Panc1 (cell line): ENCODE measurements around the gene WDR90. TPM values are rescaled to one million over a fixed set of nuclear protein-coding genes. Genes with fewer than 3 reads are reported as not detected.

Source experiments
- ATAC-seq: fragments of 200-7000 bp; cut with Tn5 transposase; 2 replicates; pipeline ENCODE4 v1.9.1; 2020; ENCODE audit warnings: mild to moderate bottlenecking, moderate library complexity
- BruUV-seq: library from RNA; stranded (reverse); fragments of 400-500 nt; replicated peaks from 2 replicates; lab custom pipeline; 2021; lab: Mats Ljungman, UMichigan
- CTCF ChIA-PET: fragments of 300-600 bp; sonication (Branson Sonifier 250); formaldehyde crosslinking; loops from one replicate; lab custom pipeline; 2022; ENCODE audit warnings: antibody characterized with exemption; lab: Charles Lee
- POLR2A ChIA-PET: fragments of 300-600 bp; sonication (Branson Sonifier 250); formaldehyde crosslinking; loops from one replicate; lab custom pipeline; 2022; ENCODE audit warnings: antibody characterized with exemption; lab: Charles Lee
- DNase-seq: peaks from one replicate; pipeline ENCODE4 v3.0.0-alpha.2; 2010; ENCODE audit warnings: low read depth, low spot score
- H3K27ac ChIP-seq: 2 replicates; pipeline ENCODE4 v1.5.1; 2011; ENCODE audit warnings: mild to moderate bottlenecking, low read length, inconsistent platforms
- H3K27me3 ChIP-seq: fragments of 200-500 bp; sonication (Bioruptor generic); 2 replicates; pipeline ENCODE4 v1.6.0; 2014; ENCODE audit warnings: low read length, inconsistent platforms; ENCODE audit not compliant: control insufficient read depth, insufficient read depth
- H3K36me3 ChIP-seq: fragments of 200-500 bp; sonication (Bioruptor generic); 2 replicates; pipeline ENCODE4 v1.5.1; 2014; ENCODE audit warnings: inconsistent platforms, mild to moderate bottlenecking, low read length, moderate library complexity; ENCODE audit not compliant: control insufficient read depth, insufficient read depth
- H3K4me1 ChIP-seq: 2 replicates; pipeline ENCODE4 v1.5.1; 2011; ENCODE audit warnings: inconsistent platforms, mild to moderate bottlenecking, low read length, moderate library complexity; ENCODE audit not compliant: control insufficient read depth, insufficient read depth
- H3K4me3 ChIP-seq, 2 experiments: 2 replicates each; pipeline ENCODE4 v1.5.1; 2011 to 2012; ENCODE audit warnings: low read depth in 2 of 2, low read length in 2 of 2, mild to moderate bottlenecking in 2 of 2, inconsistent platforms in 1 of 2, moderate library complexity in 1 of 2
- H3K9me3 ChIP-seq: fragments of 200-500 bp; sonication (Bioruptor generic); 2 replicates; pipeline ENCODE4 v1.5.1; 2014; ENCODE audit warnings: low read depth, mild to moderate bottlenecking, inconsistent platforms, low read length, moderate library complexity; ENCODE audit not compliant: control insufficient read depth, insufficient read depth
- POLR2AphosphoS5 ChIP-seq: IDR thresholded peaks from 2 replicates; pipeline ENCODE4 v1.6.1; 2012; ENCODE audit warnings: mild to moderate bottlenecking, low read depth, low read length, moderate library complexity
- SIN3A ChIP-seq: IDR thresholded peaks from 2 replicates; pipeline ENCODE4 v1.6.1; 2012; ENCODE audit warnings: low read depth, mild to moderate bottlenecking, low read length, moderate library complexity, borderline replicate concordance; ENCODE audit not compliant: insufficient read depth
- TCF7L2 ChIP-seq: IDR thresholded peaks from 2 replicates; pipeline ENCODE4 v1.6.1; 2011; ENCODE audit warnings: mild to moderate bottlenecking, low read depth, low read length, inconsistent platforms
- in situ Hi-C: cut with HindIII; loops from 2 replicates; pipeline ENCODE4 v1.10.0; 2016; ENCODE audit warnings: low sequenced_read_pairs, low pct_unique_long_range_greater_than_20kb
- intact Hi-C: fragments of 100-400 bp; cut with micrococcal nuclease; formaldehyde crosslinking; loops from one replicate; pipeline ENCODE4 v1.10.0; 2022; ENCODE audit not compliant: unreplicated experiment
- total RNA-seq: library from RNA; stranded (reverse); gene quantifications from one replicate; pipeline ENCODE4 v1.2.1, GENCODE V29; 2021; ENCODE audit not compliant: unreplicated experiment
- TF ChIP-seq, protein P1 (sequence below), 2 experiments: IDR thresholded peaks; 2 replicates each; pipeline ENCODE4 v1.6.1; 2011 to 2012; ENCODE audit warnings: low read depth in 2 of 2, control low read depth in 1 of 2, low read length in 1 of 2, mild to moderate bottlenecking in 1 of 2, moderate library complexity in 1 of 2; ENCODE audit not compliant: insufficient read depth in 1 of 2
- TF ChIP-seq, protein P2 (sequence below): fragments of 450-650 bp; IDR thresholded peaks from 2 replicates; pipeline ENCODE4 v1.5.1; 2017; ENCODE audit warnings: mild to moderate bottlenecking

WDR90 gene
- total RNA-seq, 1 experiment from 2014 or later = 58.9 TPM

DNA sequence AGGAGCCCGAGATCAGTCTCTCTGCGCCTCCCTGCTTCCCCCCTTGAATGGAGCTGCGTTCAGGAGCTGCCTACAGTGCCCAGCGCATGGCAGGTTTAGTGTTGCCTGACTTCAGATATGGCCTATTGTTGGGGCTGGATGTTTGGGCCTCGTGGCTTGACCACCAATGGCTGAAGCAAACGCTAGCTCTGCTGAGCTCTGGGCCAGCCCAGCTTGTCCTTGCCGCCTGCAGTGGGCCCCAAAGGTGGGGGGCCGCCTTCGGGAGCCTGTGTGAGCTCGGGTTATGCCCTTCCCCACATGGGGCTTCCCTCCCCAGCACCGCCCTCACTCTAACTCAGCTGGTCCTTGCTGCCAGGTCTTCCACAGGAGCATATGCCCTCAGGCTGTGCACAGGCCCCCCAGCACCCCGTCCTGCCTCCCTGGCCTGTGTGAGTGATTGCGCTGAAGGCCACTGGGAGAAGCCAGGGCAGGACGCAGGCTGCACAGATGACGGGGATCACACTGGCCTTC is 11.1 kb upstream of the WDR90 start:
- H3K36me3 ChIP-seq = no peaks in the 10 kb centered on the region
- no TSS peak for BruUV-seq
- no peaks in the 10 kb centered on the region for H3K27me3 ChIP-seq
- CTCF ChIA-PET = no interaction called here
- POLR2A ChIA-PET = interaction anchor here (0.6 kb wide), 1 partner anchor 54 kb away, joined by 3 read pairs; no protein-coding TSS in a partner anchor
- peaks cover 29% of the 10 kb centered on the region for H3K4me1 ChIP-seq
- no peak overlapping the region for H3K4me3 ChIP-seq
- no peak for DNase-seq
- peak overlapping the region; percentile 88 for H3K27ac ChIP-seq
- H3K9me3 ChIP-seq = no peaks in the 10 kb centered on the region
- intact Hi-C loops (no loop called here), in situ Hi-C loops (no loop called here)
- no peak for ATAC-seq
- TF ChIP-seq POLR2AphosphoS5 = no peak
- no peak for TF ChIP-seq TCF7L2
- no peak for TF ChIP-seq SIN3A
- TF ChIP-seq, protein P1, sequence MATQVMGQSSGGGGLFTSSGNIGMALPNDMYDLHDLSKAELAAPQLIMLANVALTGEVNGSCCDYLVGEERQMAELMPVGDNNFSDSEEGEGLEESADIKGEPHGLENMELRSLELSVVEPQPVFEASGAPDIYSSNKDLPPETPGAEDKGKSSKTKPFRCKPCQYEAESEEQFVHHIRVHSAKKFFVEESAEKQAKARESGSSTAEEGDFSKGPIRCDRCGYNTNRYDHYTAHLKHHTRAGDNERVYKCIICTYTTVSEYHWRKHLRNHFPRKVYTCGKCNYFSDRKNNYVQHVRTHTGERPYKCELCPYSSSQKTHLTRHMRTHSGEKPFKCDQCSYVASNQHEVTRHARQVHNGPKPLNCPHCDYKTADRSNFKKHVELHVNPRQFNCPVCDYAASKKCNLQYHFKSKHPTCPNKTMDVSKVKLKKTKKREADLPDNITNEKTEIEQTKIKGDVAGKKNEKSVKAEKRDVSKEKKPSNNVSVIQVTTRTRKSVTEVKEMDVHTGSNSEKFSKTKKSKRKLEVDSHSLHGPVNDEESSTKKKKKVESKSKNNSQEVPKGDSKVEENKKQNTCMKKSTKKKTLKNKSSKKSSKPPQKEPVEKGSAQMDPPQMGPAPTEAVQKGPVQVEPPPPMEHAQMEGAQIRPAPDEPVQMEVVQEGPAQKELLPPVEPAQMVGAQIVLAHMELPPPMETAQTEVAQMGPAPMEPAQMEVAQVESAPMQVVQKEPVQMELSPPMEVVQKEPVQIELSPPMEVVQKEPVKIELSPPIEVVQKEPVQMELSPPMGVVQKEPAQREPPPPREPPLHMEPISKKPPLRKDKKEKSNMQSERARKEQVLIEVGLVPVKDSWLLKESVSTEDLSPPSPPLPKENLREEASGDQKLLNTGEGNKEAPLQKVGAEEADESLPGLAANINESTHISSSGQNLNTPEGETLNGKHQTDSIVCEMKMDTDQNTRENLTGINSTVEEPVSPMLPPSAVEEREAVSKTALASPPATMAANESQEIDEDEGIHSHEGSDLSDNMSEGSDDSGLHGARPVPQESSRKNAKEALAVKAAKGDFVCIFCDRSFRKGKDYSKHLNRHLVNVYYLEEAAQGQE (IDR thresholded peaks at IDR 0.05; ENCODE audit: insufficient read depth in 1 of 2, low read depth in 2 of 2, low read length in 1 of 2) = no peak
- TF ChIP-seq, protein P2, sequence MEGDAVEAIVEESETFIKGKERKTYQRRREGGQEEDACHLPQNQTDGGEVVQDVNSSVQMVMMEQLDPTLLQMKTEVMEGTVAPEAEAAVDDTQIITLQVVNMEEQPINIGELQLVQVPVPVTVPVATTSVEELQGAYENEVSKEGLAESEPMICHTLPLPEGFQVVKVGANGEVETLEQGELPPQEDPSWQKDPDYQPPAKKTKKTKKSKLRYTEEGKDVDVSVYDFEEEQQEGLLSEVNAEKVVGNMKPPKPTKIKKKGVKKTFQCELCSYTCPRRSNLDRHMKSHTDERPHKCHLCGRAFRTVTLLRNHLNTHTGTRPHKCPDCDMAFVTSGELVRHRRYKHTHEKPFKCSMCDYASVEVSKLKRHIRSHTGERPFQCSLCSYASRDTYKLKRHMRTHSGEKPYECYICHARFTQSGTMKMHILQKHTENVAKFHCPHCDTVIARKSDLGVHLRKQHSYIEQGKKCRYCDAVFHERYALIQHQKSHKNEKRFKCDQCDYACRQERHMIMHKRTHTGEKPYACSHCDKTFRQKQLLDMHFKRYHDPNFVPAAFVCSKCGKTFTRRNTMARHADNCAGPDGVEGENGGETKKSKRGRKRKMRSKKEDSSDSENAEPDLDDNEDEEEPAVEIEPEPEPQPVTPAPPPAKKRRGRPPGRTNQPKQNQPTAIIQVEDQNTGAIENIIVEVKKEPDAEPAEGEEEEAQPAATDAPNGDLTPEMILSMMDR = no peak

DNA sequence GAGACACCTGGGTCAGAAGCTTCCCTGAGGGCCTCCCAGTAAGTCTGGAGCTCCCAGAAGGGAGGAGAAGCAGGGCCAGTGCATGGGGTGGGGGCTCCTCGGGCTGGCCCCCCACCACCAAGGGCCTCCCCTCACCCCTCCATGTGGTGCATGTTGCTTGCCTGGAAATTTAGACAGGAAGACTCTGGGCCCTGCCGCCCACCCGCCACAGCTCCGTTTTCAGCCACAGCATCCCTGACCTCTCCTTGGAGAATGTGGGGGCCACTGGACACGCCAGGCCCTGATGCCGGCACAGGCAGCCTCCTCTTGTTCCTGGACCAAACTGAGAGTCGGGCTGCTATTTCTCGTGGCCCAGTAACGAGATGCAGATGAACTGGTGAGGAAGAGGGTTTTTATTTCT is 10.3 kb upstream of the WDR90 start:
- ChIA-PET POLR2A (no interaction called here), CTCF (no interaction called here)
- no TSS peak for BruUV-seq
- Histone ChIP-seq H3K27me3 (no peaks in the 10 kb centered on the region), H3K36me3 (no peaks in the 10 kb centered on the region), H3K4me3 (no peak overlapping the region), H3K4me1 (peaks cover 37% of the 10 kb centered on the region), H3K27ac (peak overlapping the region; percentile 18), H3K9me3 (no peaks in the 10 kb centered on the region)
- intact Hi-C loops (no loop called here), in situ Hi-C loops (no loop called here)
- no peak for DNase-seq
- no peak for TF ChIP-seq SIN3A
- TF ChIP-seq, protein P2 = no peak
- TF ChIP-seq, protein P1 (IDR thresholded peaks at IDR 0.05; ENCODE audit: insufficient read depth in 1 of 2, low read depth in 2 of 2, low read length in 1 of 2) = no peak
- ATAC-seq = no peak
